ENCODE results near the gene SP3. TPM values are rescaled to one million over a fixed set of nuclear protein-coding genes. Genes with fewer than 3 reads are reported as not detected.

Gene SP3
- total RNA-seq, 1 donor from 2014 or later = 77.4 TPM

DNA sequence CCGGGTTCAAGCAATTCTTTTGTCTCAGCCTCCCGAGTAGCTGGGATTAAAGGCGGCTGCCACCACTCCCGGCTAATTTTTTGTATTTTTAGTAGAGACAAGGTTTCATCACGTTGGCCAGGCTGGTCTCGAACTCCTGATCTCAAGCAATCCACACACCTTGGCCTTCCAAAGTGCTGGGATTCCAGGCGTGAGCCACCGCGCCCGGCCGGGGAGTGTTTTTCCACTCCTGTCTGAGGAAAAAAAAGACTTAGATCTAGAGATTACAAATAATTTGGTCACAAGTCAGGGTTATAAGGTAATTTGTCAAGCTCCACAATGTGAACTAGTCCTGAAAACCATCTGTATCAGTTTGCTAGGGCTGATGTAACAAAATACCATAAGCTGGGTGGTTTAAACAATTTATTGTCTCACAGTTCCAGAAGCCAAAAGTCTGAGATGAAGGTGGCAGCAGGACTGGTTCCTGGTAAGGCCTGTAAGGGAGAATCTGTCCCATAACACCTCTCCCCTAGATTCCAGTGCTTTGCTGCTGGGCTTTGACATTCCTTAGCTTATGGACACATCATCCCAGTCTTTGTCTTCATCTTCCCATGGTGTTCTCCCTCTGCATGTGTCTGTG, 40.7 kb upstream of the SP3 start:
- H3K4me3 ChIP-seq = no peak overlapping the region
- no peaks in the 10 kb centered on the region for H3K9me3 ChIP-seq
- H3K4me1 ChIP-seq = peaks cover 7% of the 10 kb centered on the region
- TF ChIP-seq, protein P1, sequence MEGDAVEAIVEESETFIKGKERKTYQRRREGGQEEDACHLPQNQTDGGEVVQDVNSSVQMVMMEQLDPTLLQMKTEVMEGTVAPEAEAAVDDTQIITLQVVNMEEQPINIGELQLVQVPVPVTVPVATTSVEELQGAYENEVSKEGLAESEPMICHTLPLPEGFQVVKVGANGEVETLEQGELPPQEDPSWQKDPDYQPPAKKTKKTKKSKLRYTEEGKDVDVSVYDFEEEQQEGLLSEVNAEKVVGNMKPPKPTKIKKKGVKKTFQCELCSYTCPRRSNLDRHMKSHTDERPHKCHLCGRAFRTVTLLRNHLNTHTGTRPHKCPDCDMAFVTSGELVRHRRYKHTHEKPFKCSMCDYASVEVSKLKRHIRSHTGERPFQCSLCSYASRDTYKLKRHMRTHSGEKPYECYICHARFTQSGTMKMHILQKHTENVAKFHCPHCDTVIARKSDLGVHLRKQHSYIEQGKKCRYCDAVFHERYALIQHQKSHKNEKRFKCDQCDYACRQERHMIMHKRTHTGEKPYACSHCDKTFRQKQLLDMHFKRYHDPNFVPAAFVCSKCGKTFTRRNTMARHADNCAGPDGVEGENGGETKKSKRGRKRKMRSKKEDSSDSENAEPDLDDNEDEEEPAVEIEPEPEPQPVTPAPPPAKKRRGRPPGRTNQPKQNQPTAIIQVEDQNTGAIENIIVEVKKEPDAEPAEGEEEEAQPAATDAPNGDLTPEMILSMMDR (IDR thresholded peaks at IDR 0.05) = no peak
- no peaks in the 10 kb centered on the region for H3K36me3 ChIP-seq
- ATAC-seq = no peak
- no peak overlapping the region for H3K27ac ChIP-seq
- no peaks in the 10 kb centered on the region for H3K27me3 ChIP-seq
- no peak for DNase-seq
- intact Hi-C loops (cut with DNase I) = no loop called here

DNA sequence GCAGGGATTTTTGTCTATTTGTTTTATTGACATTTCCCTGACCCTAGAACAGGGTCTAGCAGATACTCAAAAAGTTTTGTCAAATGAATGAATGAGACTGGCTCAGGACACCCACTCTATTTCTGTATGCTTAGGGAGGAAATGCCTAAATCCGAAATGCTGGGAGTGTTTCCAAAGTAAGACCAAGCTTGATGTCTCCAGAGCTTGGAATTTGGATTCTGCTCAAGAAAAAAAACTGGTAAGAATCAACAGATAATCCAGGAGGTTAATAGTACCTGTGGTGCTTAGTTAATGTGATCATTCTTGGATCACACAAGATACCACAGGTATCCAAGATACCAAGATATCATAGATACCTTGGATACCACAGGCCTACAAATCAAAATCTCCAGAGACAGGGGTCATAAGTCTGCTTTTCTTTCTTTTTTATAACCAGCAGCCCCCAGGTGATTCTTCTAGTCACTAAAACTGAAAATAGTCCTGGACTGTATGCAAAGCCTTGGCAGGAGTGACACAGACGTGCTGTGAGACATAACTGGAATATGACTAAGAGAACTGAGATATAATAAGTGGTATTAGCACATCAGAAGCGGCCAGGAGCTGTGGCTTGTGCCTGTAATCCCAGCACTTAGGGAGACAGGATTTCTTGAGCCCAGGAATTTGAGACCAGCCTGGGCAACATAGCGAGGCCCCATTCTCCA, 39.9 kb upstream of the SP3 start:
- DNase-seq (no peak), ATAC-seq (no peak)
- H3K27ac ChIP-seq = no peak overlapping the region
- no peaks in the 10 kb centered on the region for H3K9me3 ChIP-seq
- no peaks in the 10 kb centered on the region for H3K36me3 ChIP-seq
- intact Hi-C loops (cut with DNase I) = no loop called here
- H3K27me3 ChIP-seq = no peaks in the 10 kb centered on the region
- no peak overlapping the region for H3K4me3 ChIP-seq
- no peaks in the 10 kb centered on the region for H3K4me1 ChIP-seq
- TF ChIP-seq, protein P1 (IDR thresholded peaks at IDR 0.05) = no peak

DNA sequence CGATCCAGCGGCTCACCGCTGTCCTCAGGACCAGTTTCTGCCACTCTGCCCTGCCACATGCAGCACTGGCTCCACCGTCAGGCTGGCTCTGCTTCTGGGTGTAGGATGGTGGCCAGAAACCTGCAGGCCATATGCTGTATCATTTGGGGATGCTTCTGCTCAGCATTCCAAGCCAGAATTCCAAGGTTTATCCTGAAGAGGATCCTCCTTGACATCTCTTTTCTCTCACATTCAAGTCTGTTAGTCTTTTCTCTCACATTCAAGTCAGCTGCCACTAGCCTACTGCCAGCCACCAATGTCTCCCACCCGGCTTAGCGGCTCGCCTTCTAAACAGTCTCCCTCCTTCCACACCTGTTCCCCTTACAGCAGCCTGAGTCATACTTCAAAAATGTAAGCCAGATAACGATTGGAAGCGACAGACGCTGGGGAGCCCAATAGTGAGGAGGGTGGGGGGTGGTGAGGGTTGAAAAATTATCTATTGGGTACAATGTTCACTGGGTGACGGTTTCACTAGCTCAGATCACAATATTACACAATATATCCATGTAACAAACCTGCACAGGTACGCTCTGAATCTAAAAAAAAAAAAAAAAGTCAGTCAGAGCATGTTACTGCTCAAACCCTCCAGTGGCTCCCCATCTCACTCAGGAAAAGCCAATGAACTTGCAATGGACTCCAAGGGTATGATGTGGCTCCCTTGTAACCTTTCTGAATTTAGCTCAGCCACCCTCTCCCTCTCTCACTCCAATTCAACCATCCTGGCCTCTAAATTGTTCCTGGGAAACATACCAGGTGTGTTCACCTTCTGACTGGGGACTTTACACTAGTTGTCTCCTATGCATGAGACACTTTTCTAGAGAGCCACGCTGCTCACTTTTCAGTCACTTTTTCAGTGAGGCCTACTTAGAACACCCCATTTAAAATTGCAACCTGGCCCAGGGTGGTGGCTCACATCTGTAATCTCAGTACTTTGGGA, 38.8 kb upstream of the SP3 start:
- Histone ChIP-seq H3K9me3 (no peaks in the 10 kb centered on the region), H3K4me3 (no peak overlapping the region), H3K4me1 (no peaks in the 10 kb centered on the region), H3K27me3 (no peaks in the 10 kb centered on the region), H3K27ac (no peak overlapping the region), H3K36me3 (no peaks in the 10 kb centered on the region)
- DNase-seq = no peak
- no peak for ATAC-seq
- TF ChIP-seq, protein P1 (IDR thresholded peaks at IDR 0.05) = no peak
- intact Hi-C loops (cut with DNase I) = no loop called here

DNA sequence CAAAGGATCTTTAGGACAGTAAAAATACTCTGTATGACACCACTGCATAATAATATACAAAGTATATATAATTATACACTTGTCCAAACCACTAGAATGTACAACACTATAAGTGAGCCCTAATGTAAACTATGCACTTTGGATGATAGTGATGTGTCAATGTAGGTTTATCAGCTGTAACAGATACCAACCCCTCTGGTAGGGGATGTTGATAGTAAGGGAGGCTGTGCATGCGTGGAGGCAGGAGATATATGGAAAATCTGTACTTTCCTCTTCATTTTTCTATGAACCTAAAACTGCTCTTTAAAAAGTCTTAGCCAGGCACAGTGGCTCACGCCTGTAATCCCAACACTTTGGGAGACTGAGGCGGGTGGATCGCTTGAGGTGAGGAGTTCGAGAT, 37.5 kb upstream of the SP3 start:
- no peaks in the 10 kb centered on the region for H3K36me3 ChIP-seq
- H3K27ac ChIP-seq = no peak overlapping the region
- peaks cover 10% of the 10 kb centered on the region for H3K4me1 ChIP-seq
- TF ChIP-seq, protein P1 (IDR thresholded peaks at IDR 0.05) = no peak
- no peak for ATAC-seq
- no peaks in the 10 kb centered on the region for H3K9me3 ChIP-seq
- H3K27me3 ChIP-seq = no peaks in the 10 kb centered on the region
- no peak overlapping the region for H3K4me3 ChIP-seq
- DNase-seq = no peak
- intact Hi-C loops (cut with DNase I) = no loop called here

DNA sequence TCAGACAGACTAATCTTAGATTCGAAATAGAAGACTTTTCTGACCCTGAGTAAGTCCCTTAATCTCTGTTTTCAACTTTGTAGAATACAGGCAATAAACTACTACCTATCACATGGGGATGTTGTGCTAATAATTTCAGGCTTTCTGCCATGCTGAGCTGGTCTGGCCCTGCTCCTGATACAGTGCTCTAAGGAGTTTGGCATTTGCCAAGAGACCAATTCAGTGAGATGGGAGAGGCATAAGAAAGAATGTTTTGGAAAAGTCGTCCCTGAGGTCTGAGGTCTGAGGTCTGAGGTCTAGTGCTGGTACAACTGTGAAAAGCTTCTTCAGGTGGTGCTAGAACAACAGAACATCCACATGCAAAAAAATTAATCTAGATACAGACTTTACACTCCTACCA, 35.9 kb upstream of the SP3 start:
- TF ChIP-seq, protein P1 (IDR thresholded peaks at IDR 0.05) = no peak
- Histone ChIP-seq H3K4me1 (peaks cover 12% of the 10 kb centered on the region), H3K36me3 (no peaks in the 10 kb centered on the region), H3K4me3 (no peak overlapping the region), H3K27ac (no peak overlapping the region), H3K27me3 (no peaks in the 10 kb centered on the region), H3K9me3 (no peaks in the 10 kb centered on the region)
- DNase-seq (no peak), ATAC-seq (no peak)
- intact Hi-C loops (cut with DNase I) = no loop called here
